Neuronal stem cell (in vitro differentiated cells): ENCODE measurements around the gene GNMT.

Experiments used
- DNase-seq: peaks from one replicate; pipeline ENCODE4 v3.0.0-alpha.2; 2013; ENCODE audit warnings: low spot score
- H2AFZ ChIP-seq: one replicate; pipeline ENCODE4 v1.6.1; 2013; ENCODE audit warnings: mild to moderate bottlenecking, low read length, inconsistent platforms
- H2AK5ac ChIP-seq: 2 replicates; pipeline ENCODE4 v1.6.1; 2013; ENCODE audit warnings: low read depth, mild to moderate bottlenecking, inconsistent platforms, low read length, moderate library complexity, mixed read lengths
- H2BK120ac ChIP-seq: 2 replicates; pipeline ENCODE4 v1.6.1; 2013; ENCODE audit warnings: low read depth, mild to moderate bottlenecking, inconsistent platforms, low read length, moderate library complexity, mixed read lengths
- H2BK12ac ChIP-seq: one replicate; pipeline ENCODE4 v1.6.1; 2013; ENCODE audit warnings: low read length, inconsistent platforms
- H2BK15ac ChIP-seq: 2 replicates; pipeline ENCODE4 v1.6.1; 2013; ENCODE audit warnings: mild to moderate bottlenecking, low read length, inconsistent platforms, mixed read lengths
- H2BK5ac ChIP-seq: one replicate; pipeline ENCODE4 v1.6.1; 2013; ENCODE audit warnings: inconsistent platforms, mild to moderate bottlenecking, low read length, moderate library complexity
- H3K14ac ChIP-seq: one replicate; pipeline ENCODE4 v1.6.1; 2013; ENCODE audit warnings: low read length, inconsistent platforms
- H3K18ac ChIP-seq: 2 replicates; pipeline ENCODE4 v1.6.1; 2013; ENCODE audit warnings: low read length, inconsistent platforms
- H3K23ac ChIP-seq: 2 replicates; pipeline ENCODE4 v1.6.1; 2013; ENCODE audit warnings: low read depth, mild to moderate bottlenecking, mixed read lengths, low read length, inconsistent platforms; ENCODE audit not compliant: poor library complexity
- H3K27ac ChIP-seq: replicated peaks from 3 replicates; pipeline ENCODE4 v1.5.1; 2013; ENCODE audit warnings: low read length, inconsistent platforms
- H3K27me3 ChIP-seq, 3 experiments: 2 replicates each; pipeline ENCODE4 v1.6.1; 2013; ENCODE audit warnings: low read length in 3 of 3, mild to moderate bottlenecking in 2 of 3, inconsistent platforms in 1 of 3, low read depth in 1 of 3, mixed read lengths in 1 of 3, moderate library complexity in 1 of 3; ENCODE audit not compliant: control insufficient read depth in 3 of 3, insufficient read depth in 3 of 3
- H3K36me3 ChIP-seq, 2 donors: replicated peaks in 1 of 2; 2 replicates each; pipeline ENCODE4 v1.6.1; 2013; ENCODE audit warnings: low read length in 2 of 2; ENCODE audit not compliant: control insufficient read depth in 2 of 2, insufficient read depth in 2 of 2
- H3K4ac ChIP-seq: 2 replicates; pipeline ENCODE4 v1.6.1; 2013; ENCODE audit warnings: inconsistent platforms, mild to moderate bottlenecking, low read length, moderate library complexity
- H3K4me1 ChIP-seq, 2 donors: 1 replicate in 1 of 2; 2 replicates in 1 of 2; pipeline ENCODE4 v1.6.1; 2013; ENCODE audit warnings: low read length in 2 of 2, low read depth in 1 of 2; ENCODE audit not compliant: control insufficient read depth in 2 of 2, insufficient read depth in 1 of 2
- H3K4me2 ChIP-seq: one replicate; pipeline ENCODE4 v1.6.1; 2013; ENCODE audit warnings: mild to moderate bottlenecking, low read length, inconsistent platforms; ENCODE audit not compliant: insufficient read depth, poor library complexity, severe bottlenecking
- H3K4me3 ChIP-seq, 2 donors: 2 replicates each; pipeline ENCODE4 v1.5.1; 2013; ENCODE audit warnings: low read length in 2 of 2, mild to moderate bottlenecking in 2 of 2, inconsistent platforms in 1 of 2, moderate library complexity in 1 of 2
- H3K79me1 ChIP-seq: one replicate; pipeline ENCODE4 v1.6.1; 2013; ENCODE audit warnings: low read depth, mild to moderate bottlenecking, inconsistent platforms, low read length, moderate library complexity
- H3K9ac ChIP-seq: one replicate; pipeline ENCODE4 v1.6.1; 2013; ENCODE audit warnings: mild to moderate bottlenecking, low read depth, low read length, inconsistent platforms; ENCODE audit not compliant: poor library complexity
- H3K9me3 ChIP-seq, 2 donors: replicated peaks in 1 of 2; 2 replicates each; pipeline versions ENCODE3 to v1.6.1; 2013; ENCODE audit warnings: low read length in 2 of 2, mild to moderate bottlenecking in 2 of 2, inconsistent platforms in 1 of 2, low read depth in 1 of 2, mixed read lengths in 1 of 2, moderate library complexity in 1 of 2; ENCODE audit not compliant: control insufficient read depth in 2 of 2, insufficient read depth in 1 of 2
- H4K8ac ChIP-seq: one replicate; pipeline ENCODE4 v1.6.1; 2013; ENCODE audit warnings: low read depth, mild to moderate bottlenecking, inconsistent platforms, low read length, moderate library complexity
- H4K91ac ChIP-seq: one replicate; pipeline ENCODE4 v1.6.1; 2013; ENCODE audit warnings: low read length, low read depth, mild to moderate bottlenecking, inconsistent platforms; ENCODE audit not compliant: poor library complexity
- WGBS, 2 donors: extraction: QIAGEN DNeasy Blood & Tissue Kit; methylation state at CpG; one replicate each; pipeline ENCODE4 v1.1.7; 2013; ENCODE audit warnings: missing lambda C conversion rate in 2 of 2, mixed read lengths in 1 of 2; ENCODE audit not compliant: insufficient read length in 2 of 2, insufficient replicate concordance in 1 of 2; ENCODE audit errors: extremely low coverage in 2 of 2; 5-methylcytosine and 5-hydroxymethylcytosine counted together

Gene GNMT

DNA sequence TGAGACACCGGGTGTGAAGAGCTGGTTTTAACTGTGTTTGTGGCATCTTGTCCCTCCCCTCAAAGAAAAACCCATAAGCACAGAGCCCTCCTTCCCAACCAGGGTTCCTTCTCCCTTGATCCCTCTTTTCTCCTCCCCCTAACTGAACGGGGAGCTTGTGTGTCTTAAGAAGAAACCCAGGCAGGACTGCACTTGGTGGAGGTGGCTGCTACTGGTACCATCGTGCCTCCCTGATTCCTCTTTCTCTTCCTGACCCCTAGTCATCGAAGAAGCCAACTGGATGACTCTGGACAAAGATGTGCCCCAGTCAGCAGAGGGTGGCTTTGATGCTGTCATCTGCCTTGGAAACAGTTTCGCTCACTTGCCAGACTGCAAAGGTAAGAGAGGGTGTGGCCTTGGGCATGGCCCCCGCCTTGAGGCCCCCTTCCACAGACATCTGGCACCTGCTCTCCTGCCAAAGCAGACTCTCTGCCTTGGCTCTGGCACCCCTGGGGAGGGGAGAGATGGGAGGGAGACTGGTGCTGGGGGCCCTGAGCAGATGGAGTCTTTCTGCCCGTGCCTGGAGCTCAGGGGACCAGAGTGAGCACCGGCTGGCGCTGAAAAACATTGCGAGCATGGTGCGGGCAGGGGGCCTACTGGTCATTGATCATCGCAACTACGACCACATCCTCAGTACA lies 2.1 kb downstream of the GNMT start:
- H2BK120ac ChIP-seq, result no peak overlapping the region
- no peak overlapping the region for H3K4me2 ChIP-seq
- H2AK5ac ChIP-seq, result no peak overlapping the region
- no peaks in the 10 kb centered on the region for H3K79me1 ChIP-seq
- H2BK5ac ChIP-seq, result no peak overlapping the region
- H3K18ac ChIP-seq, result peak overlapping the region; percentile 32
- no peak overlapping the region for H4K91ac ChIP-seq
- H2BK12ac ChIP-seq, result no peak overlapping the region
- H3K4me1 ChIP-seq, result peaks cover 0 to 11% of the 10 kb centered on the region in 2 donors
- no CpG with 5 or more reads among the region's 13 CpGs for WGBS, 2 donors
- H3K23ac ChIP-seq, result no peak overlapping the region
- H3K4me3 ChIP-seq, result no peak overlapping the region
- H2AFZ ChIP-seq, result no peak overlapping the region
- no peak overlapping the region for H3K9ac ChIP-seq
- DNase-seq, result no peak
- H3K27ac ChIP-seq, result no peak overlapping the region
- H3K14ac ChIP-seq, result no peak overlapping the region
- peaks cover 5 to 34% of the 10 kb centered on the region in 2 donors for H3K36me3 ChIP-seq
- no peak overlapping the region for H2BK15ac ChIP-seq
- H3K27me3 ChIP-seq, result peaks cover 0 to 23% (median 0%) of the 10 kb centered on the region in 3 experiments
- peaks cover 0 to 3% of the 10 kb centered on the region in 2 donors for H3K9me3 ChIP-seq
- H3K4ac ChIP-seq, result no peak overlapping the region
- no peak overlapping the region for H4K8ac ChIP-seq

DNA sequence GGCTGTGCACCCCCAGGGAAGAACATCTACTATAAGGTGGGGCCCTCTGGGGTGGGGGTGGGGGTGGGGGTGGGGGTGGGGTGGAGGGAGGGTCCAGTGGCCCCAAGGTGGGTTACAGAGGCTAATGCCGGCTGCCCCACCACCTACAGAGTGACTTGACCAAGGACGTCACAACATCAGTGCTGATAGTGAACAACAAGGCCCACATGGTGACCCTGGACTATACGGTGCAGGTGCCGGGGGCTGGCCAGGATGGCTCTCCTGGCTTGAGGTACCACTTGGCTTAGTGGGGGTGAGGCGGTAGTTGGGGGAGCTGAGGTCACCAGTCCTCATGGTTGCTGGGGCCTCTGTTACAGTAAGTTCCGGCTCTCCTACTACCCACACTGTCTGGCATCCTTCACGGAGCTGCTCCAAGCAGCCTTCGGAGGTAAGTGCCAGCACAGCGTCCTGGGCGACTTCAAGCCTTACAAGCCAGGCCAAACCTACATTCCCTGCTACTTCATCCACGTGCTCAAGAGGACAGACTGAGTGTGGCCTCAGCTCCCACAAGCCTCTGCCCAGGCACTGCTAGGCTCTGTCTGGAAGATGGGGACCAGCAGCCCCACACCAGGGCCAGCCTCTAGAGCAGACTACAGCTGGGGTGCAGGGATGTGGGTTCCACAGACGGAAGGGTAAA lies 2.8 kb downstream of the GNMT start:
- no peak overlapping the region for H2BK12ac ChIP-seq
- H2AK5ac ChIP-seq, result no peak overlapping the region
- no peak overlapping the region for H3K4me3 ChIP-seq
- no peak overlapping the region for H3K4ac ChIP-seq
- H3K27ac ChIP-seq, result no peak overlapping the region
- H3K14ac ChIP-seq, result no peak overlapping the region
- H3K9me3 ChIP-seq, result peaks cover 0 to 3% of the 10 kb centered on the region in 2 donors
- no peak overlapping the region for H2BK120ac ChIP-seq
- no peak overlapping the region for H3K4me2 ChIP-seq
- no CpG with 5 or more reads among the region's 12 CpGs for WGBS, 2 donors
- peaks cover 5 to 35% of the 10 kb centered on the region in 2 donors for H3K36me3 ChIP-seq
- no peak overlapping the region for H2BK15ac ChIP-seq
- H2AFZ ChIP-seq, result no peak overlapping the region
- H3K23ac ChIP-seq, result no peak overlapping the region
- H3K9ac ChIP-seq, result peak overlapping the region; percentile 32
- H4K8ac ChIP-seq, result no peak overlapping the region
- H4K91ac ChIP-seq, result no peak overlapping the region
- H3K27me3 ChIP-seq, result peaks cover 0 to 23% (median 0%) of the 10 kb centered on the region in 3 experiments
- no peak overlapping the region for H3K18ac ChIP-seq
- DNase-seq, result no peak
- peaks cover 0 to 11% of the 10 kb centered on the region in 2 donors for H3K4me1 ChIP-seq
- H2BK5ac ChIP-seq, result no peak overlapping the region
- H3K79me1 ChIP-seq, result no peaks in the 10 kb centered on the region

DNA sequence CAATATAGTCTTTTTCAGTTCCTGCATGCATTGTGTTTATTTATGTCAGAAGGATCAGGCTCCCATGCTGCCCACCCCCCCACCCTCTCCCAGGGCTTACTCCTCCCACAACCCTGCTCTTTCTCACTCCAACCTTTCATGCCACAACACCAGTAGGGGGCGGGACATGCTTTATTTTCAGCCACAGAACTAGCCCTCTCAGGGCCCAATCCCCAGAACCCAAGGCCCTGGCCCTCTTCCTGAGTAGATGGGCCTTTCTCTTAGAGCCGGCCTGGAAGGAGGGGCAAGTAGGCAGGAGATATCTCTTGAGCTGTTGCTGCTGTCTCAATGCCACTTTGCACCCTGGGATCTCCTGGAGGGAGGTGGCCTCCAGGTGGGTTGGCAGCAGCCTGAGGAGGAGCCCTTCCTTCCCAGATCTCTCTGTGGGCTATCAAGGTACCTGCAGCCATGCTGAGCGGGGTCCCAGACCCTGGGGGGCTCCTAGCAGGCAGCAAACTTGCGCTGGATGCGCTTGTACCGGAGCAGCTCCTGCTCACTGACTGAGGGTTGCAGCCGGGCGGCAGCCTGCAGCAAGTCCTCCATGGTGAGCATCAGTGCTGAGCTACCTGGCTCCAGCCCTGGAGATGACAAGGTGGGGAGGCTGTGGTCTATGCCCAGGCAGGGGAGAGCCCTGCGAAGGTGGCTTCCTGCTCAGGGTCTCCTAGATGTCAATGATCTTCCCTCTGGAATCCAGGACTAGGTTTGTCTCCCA lies 3.5 kb downstream of the GNMT start:
- Histone ChIP-seq H3K9ac (no peak overlapping the region), H3K4me2 (no peak overlapping the region), H3K23ac (no peak overlapping the region), H3K9me3 (peaks cover 0 to 3% of the 10 kb centered on the region in 2 donors), H2AFZ (no peak overlapping the region), H3K14ac (no peak overlapping the region), H3K18ac (no peak overlapping the region), H4K91ac (no peak overlapping the region), H2BK15ac (no peak overlapping the region), H3K79me1 (no peaks in the 10 kb centered on the region), H3K4me3 (no peak overlapping the region), H3K27me3 (peaks cover 0 to 21% (median 0%) of the 10 kb centered on the region in 3 experiments), H3K36me3 (peaks cover 8 to 37% of the 10 kb centered on the region in 2 donors), H3K27ac (no peak overlapping the region), H4K8ac (no peak overlapping the region), H2AK5ac (no peak overlapping the region), H3K4me1 (peaks cover 0 to 11% of the 10 kb centered on the region in 2 donors), H3K4ac (no peak overlapping the region), H2BK12ac (no peak overlapping the region), H2BK120ac (no peak overlapping the region), H2BK5ac (no peak overlapping the region)
- no CpG with 5 or more reads among the region's 9 CpGs for WGBS, 2 donors
- DNase-seq, result no peak

DNA sequence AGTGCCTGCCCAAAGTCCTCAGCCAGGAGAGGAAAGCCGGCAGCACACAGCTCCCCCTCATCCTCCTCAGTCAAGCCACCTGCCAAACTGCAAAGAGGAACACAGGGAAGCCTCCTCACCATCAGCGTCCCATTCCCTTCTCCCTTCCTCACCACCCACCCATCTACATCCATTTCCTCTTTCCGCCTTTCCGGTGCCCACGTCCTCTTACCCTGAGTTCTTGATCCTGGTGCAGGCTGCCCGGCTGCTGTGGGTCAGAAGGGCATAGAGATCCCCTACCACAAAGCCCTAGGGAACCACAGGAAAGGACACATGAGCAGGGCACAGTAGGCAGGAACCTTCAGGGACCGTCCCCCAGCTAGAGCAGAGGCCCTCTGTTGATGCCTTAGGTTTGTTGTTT lies 6.0 kb downstream of the GNMT start:
- H3K23ac ChIP-seq, result no peak overlapping the region
- WGBS, 2 donors, result 100% methylated on average over 1 of the region's 7 CpGs; no CpG with 5 or more reads in 1 of the 2 donors
- H3K18ac ChIP-seq, result no peak overlapping the region
- H2BK15ac ChIP-seq, result no peak overlapping the region
- no peaks in the 10 kb centered on the region for H3K27me3 ChIP-seq
- peaks cover 8 to 43% of the 10 kb centered on the region in 2 donors for H3K36me3 ChIP-seq
- H2BK120ac ChIP-seq, result no peak overlapping the region
- no peak overlapping the region for H2AFZ ChIP-seq
- H3K4me2 ChIP-seq, result no peak overlapping the region
- no peak overlapping the region for H3K27ac ChIP-seq
- H2BK5ac ChIP-seq, result no peak overlapping the region
- no peak overlapping the region for H4K91ac ChIP-seq
- H3K9me3 ChIP-seq, result no peaks in the 10 kb centered on the region
- H3K4ac ChIP-seq, result no peak overlapping the region
- no peaks in the 10 kb centered on the region for H3K79me1 ChIP-seq
- H3K14ac ChIP-seq, result no peak overlapping the region
- DNase-seq, result no peak
- H2AK5ac ChIP-seq, result no peak overlapping the region
- H3K4me3 ChIP-seq, result no peak overlapping the region
- peaks cover 0 to 3% of the 10 kb centered on the region in 2 donors for H3K4me1 ChIP-seq
- no peak overlapping the region for H4K8ac ChIP-seq
- H2BK12ac ChIP-seq, result no peak overlapping the region
- no peak overlapping the region for H3K9ac ChIP-seq
